Endothelial cell of umbilical vein (primary cell): ENCODE results near the gene LDLRAD4.

Source experiments
- TF ChIP-seq, protein P1 (sequence below), 2 donors: IDR thresholded peaks; 1 replicate in 1 of 2; 2 replicates in 1 of 2; pipeline ENCODE4 v1.5.1; 2011; ENCODE audit warnings: low read length in 2 of 2, mild to moderate bottlenecking in 2 of 2, moderate library complexity in 2 of 2, control low read depth in 1 of 2, inconsistent platforms in 1 of 2, low read depth in 1 of 2; ENCODE audit not compliant: insufficient read depth in 1 of 2; ENCODE audit errors: extremely low read depth in 1 of 2
- TF ChIP-seq, protein P2 (sequence below): IDR thresholded peaks from 2 replicates; pipeline ENCODE4 v1.6.1; 2011; ENCODE audit not compliant: insufficient read depth, insufficient read length

DNA sequence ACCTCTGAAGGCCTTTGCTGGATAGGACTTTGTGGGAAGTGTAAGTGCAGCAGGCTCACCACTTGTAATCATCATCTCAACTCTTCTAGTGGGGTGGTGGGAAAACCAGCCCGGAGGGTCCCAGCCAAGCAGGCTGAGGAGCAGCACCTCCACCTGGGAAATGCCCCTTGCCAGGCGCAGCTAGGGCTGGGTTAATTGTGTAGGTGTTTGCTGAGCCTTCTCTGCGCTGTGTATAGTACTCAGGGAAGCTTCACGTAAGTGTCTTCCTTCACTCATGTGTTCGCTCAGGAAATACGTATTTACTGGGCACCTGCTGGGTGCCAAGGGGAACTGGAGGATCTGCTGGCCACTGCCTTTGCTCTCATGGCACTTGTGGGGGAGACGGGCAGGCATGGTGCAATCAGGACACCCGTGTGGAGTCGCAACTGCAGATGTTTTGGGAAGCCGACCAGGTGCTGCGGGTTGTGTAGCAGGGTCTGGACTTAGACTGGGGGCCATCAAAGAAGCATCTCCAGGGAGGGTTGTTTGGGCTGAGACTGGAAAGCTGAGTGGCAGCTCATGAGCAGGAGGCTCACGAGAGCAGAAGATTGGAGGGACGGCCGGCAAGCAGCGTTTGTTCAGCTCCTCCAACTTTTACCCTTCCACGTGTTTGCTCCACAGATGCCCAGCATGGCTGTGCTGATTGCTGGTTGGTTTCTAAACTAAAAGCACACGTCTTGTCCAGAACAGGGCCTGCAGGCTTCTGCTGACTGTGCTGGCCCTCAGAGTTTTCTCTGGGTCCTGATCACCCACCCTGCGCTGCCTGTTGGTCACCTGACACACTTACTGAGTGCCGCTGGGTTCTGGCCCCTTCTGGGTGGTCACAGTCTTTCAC, 164.6 kb downstream of the LDLRAD4 start:
- TF ChIP-seq, protein P1, sequence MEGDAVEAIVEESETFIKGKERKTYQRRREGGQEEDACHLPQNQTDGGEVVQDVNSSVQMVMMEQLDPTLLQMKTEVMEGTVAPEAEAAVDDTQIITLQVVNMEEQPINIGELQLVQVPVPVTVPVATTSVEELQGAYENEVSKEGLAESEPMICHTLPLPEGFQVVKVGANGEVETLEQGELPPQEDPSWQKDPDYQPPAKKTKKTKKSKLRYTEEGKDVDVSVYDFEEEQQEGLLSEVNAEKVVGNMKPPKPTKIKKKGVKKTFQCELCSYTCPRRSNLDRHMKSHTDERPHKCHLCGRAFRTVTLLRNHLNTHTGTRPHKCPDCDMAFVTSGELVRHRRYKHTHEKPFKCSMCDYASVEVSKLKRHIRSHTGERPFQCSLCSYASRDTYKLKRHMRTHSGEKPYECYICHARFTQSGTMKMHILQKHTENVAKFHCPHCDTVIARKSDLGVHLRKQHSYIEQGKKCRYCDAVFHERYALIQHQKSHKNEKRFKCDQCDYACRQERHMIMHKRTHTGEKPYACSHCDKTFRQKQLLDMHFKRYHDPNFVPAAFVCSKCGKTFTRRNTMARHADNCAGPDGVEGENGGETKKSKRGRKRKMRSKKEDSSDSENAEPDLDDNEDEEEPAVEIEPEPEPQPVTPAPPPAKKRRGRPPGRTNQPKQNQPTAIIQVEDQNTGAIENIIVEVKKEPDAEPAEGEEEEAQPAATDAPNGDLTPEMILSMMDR (IDR thresholded peaks at IDR 0.05; ENCODE audit: extremely low read depth in 1 of 2, insufficient read depth in 1 of 2, low read depth in 1 of 2, low read length in 2 of 2): no peak
- TF ChIP-seq, protein P2, sequence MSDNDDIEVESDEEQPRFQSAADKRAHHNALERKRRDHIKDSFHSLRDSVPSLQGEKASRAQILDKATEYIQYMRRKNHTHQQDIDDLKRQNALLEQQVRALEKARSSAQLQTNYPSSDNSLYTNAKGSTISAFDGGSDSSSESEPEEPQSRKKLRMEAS: no peak
